CD4-positive, alpha-beta memory T cell (primary cell): Measurements from ENCODE around the gene ABI3BP. TPM values are rescaled to one million over a fixed set of nuclear protein-coding genes. Genes with fewer than 3 reads are reported as not detected.

Experiments
- CTCF ChIA-PET: fragments of 350-600 bp; sonication (Branson Sonifier 250); formaldehyde crosslinking; loops from one replicate; lab custom pipeline; 2021; ENCODE audit warnings: inconsistent platforms; ENCODE audit not compliant: partially characterized antibody; lab: Charles Lee
- POLR2A ChIA-PET: fragments of 350-600 bp; sonication (Branson Sonifier 250); formaldehyde crosslinking; loops from one replicate; lab custom pipeline; 2021; ENCODE audit not compliant: partially characterized antibody; lab: Charles Lee
- DNase-seq, 5 donors: peaks; one replicate each; pipeline versions ENCODE4 v3.0.0 to v3.0.0-alpha.2; 2020 to 2022; ENCODE audit warnings: mixed read lengths in 1 of 5
- H3K27ac ChIP-seq: one replicate; pipeline ENCODE4 v1.7.0; 2013; ENCODE audit warnings: low read depth, low read length
- H3K27me3 ChIP-seq: 2 replicates; pipeline ENCODE4 v1.7.0; 2013; ENCODE audit warnings: mild to moderate bottlenecking, low read length, moderate library complexity; ENCODE audit not compliant: insufficient read depth
- H3K36me3 ChIP-seq: 2 replicates; pipeline ENCODE4 v1.7.0; 2013; ENCODE audit warnings: mild to moderate bottlenecking, low read length, moderate library complexity; ENCODE audit not compliant: insufficient read depth
- H3K4me1 ChIP-seq: 2 replicates; pipeline ENCODE4 v1.7.0; 2013; ENCODE audit warnings: mild to moderate bottlenecking, low read length, moderate library complexity; ENCODE audit not compliant: insufficient read depth
- H3K4me3 ChIP-seq, 2 donors: one replicate each; pipeline ENCODE4 v1.7.0; 2013; ENCODE audit warnings: low read length in 2 of 2, mild to moderate bottlenecking in 1 of 2
- H3K9me3 ChIP-seq, 2 donors: one replicate each; pipeline ENCODE4 v1.7.0; 2013; ENCODE audit warnings: low read length in 2 of 2, control low read depth in 1 of 2; ENCODE audit not compliant: control insufficient read depth in 1 of 2
- H3K27ac Mint-ChIP-seq, 7 donors: one replicate each; pipeline ENCODE4 v1.8.0; 2020 to 2021; ENCODE audit warnings: mixed read lengths in 7 of 7, mild to moderate bottlenecking in 6 of 7, inconsistent platforms in 3 of 7, moderate library complexity in 3 of 7
- H3K27me3 Mint-ChIP-seq, 2 donors: one replicate each; pipeline ENCODE4 v1.8.0; 2020 to 2021; ENCODE audit warnings: mixed read lengths in 2 of 2
- H3K36me3 Mint-ChIP-seq, 2 donors: one replicate each; pipeline ENCODE4 v1.8.0; 2020 to 2021; ENCODE audit warnings: mixed read lengths in 2 of 2, inconsistent platforms in 1 of 2, mild to moderate bottlenecking in 1 of 2
- H3K4me1 Mint-ChIP-seq, 4 donors: one replicate each; pipeline ENCODE4 v1.8.0; 2020 to 2021; ENCODE audit warnings: mixed read lengths in 4 of 4, mild to moderate bottlenecking in 1 of 4
- H3K4me3 Mint-ChIP-seq, 8 donors: one replicate each; pipeline ENCODE4 v1.8.0; 2020 to 2021; ENCODE audit warnings: mixed read lengths in 8 of 8, mild to moderate bottlenecking in 7 of 8, moderate library complexity in 6 of 8, inconsistent platforms in 3 of 8
- H3K9me3 Mint-ChIP-seq, 8 donors: one replicate each; pipeline ENCODE4 v1.8.0; 2020 to 2021; ENCODE audit warnings: mixed read lengths in 8 of 8, mild to moderate bottlenecking in 5 of 8, inconsistent platforms in 3 of 8, moderate library complexity in 1 of 8
- intact Hi-C: fragments of 100-400 bp; cut with micrococcal nuclease; formaldehyde crosslinking; loops from one replicate; pipeline ENCODE4 v1.15.1; 2023
- polyA plus RNA-seq, 2 donors: library from polyadenylated mRNA; unstranded; fragments of 300-500 nt; fragmentation: Illumina TruSeq; gene quantifications; one replicate each; pipeline ENCODE4 v1.2.3, GENCODE V29; 2021
- total RNA-seq, 2 experiments: library from RNA; stranded (reverse); gene quantifications; one replicate each; pipeline ENCODE4 v1.2.3, GENCODE V29; 2021

Gene ABI3BP
- total and polyA plus RNA-seq, 4 experiments from 2014 or later: not detected

DNA sequence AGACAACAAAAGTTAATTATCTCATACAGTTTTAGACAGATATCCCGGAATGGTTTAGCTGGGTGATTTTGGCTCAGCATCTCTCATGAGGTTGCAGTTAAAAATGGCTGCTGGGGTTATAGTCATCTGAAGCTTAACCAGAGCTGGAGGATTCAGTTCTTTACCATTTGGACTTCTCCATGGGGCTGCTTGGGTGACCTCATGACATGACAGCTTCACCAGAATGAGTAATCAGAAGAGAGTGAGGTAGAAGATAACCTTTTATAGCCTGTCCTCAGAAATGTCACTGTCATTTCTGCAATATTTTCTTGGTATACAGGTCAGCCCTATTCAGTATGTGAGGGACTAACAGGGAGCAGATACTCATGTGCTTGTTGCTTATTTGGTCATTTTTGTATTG lies 253.0 kb downstream of the ABI3BP start:
- intact Hi-C loops: no loop called here
- Histone ChIP-seq H3K9me3 (no peaks in the 10 kb centered on the region), H3K36me3 (peaks cover 45% of the 10 kb centered on the region), H3K27ac (no peak overlapping the region), H3K27me3 (no peaks in the 10 kb centered on the region), H3K4me3 (no peak overlapping the region), H3K4me1 (no peaks in the 10 kb centered on the region)
- POLR2A ChIA-PET: no interaction called here
- H3K9me3 Mint-ChIP-seq: no peaks in the 10 kb centered on the region
- peaks cover 40 to 77% of the 10 kb centered on the region in 2 donors for H3K36me3 Mint-ChIP-seq
- no peaks in the 10 kb centered on the region for H3K27me3 Mint-ChIP-seq
- no peak for DNase-seq
- H3K4me3 Mint-ChIP-seq: no peak overlapping the region
- peaks cover 0 to 6% (median 2%) of the 10 kb centered on the region in 4 donors for H3K4me1 Mint-ChIP-seq
- CTCF ChIA-PET: interaction anchor here (0.8 to 1.3 kb wide), 3 partner anchors 10 to 147 kb away, joined by 3 read pairs; no protein-coding TSS in a partner anchor
- H3K27ac Mint-ChIP-seq: no peak overlapping the region

- peaks cover 40% of the 10 kb centered on the region for H3K36me3 ChIP-seq
- intact Hi-C loops: no loop called here
- no peak overlapping the region for H3K27ac ChIP-seq
- H3K4me1 ChIP-seq: no peaks in the 10 kb centered on the region
- DNase-seq: no peak
- Mint-ChIP-seq H3K27me3 (no peaks in the 10 kb centered on the region), H3K4me3 (no peak overlapping the region), H3K36me3 (peaks cover 45 to 78% of the 10 kb centered on the region in 2 donors), H3K27ac (peak overlapping the region in 1 of 7 donors; percentile 46), H3K9me3 (no peaks in the 10 kb centered on the region), H3K4me1 (peaks cover 5 to 12% (median 7%) of the 10 kb centered on the region in 4 donors)
- ChIA-PET CTCF (no interaction called here), POLR2A (no interaction called here)
- no peak overlapping the region for H3K4me3 ChIP-seq
- H3K27me3 ChIP-seq: no peaks in the 10 kb centered on the region
- no peaks in the 10 kb centered on the region for H3K9me3 ChIP-seq
These were observed 255.9 kb downstream of the ABI3BP start for GRCh38 chr3:100737334-100737733.

DNA sequence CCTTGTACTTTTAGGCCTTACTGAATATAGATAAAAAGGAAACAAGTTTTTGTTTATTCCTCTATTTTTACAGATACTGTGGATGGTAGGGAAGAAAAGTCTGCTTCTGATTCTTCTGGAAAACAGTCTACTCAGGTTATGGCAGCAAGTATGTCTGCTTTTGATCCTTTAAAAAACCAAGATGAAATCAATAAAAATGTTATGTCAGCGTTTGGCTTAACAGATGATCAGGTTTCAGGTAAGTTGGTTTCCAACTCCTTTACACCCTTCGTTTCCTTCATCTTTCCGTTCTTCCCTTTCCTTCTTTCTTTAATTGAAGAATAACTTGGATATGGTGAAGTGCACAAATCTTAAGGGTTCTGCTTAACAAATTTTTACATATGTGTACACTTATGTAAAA lies 260.8 kb downstream of the ABI3BP start:
- intact Hi-C loops: no loop called here
- Histone ChIP-seq H3K27ac (no peak overlapping the region), H3K36me3 (peaks cover 24% of the 10 kb centered on the region), H3K9me3 (no peaks in the 10 kb centered on the region), H3K4me1 (no peaks in the 10 kb centered on the region), H3K27me3 (no peaks in the 10 kb centered on the region), H3K4me3 (no peak overlapping the region)
- ChIA-PET CTCF (no interaction called here), POLR2A (interaction anchor here (0.6 kb wide), 1 partner anchor 9 kb away, joined by 3 read pairs; no protein-coding TSS in a partner anchor)
- Mint-ChIP-seq H3K4me3 (no peak overlapping the region), H3K27me3 (no peaks in the 10 kb centered on the region), H3K36me3 (peaks cover 47 to 68% of the 10 kb centered on the region in 2 donors), H3K4me1 (peaks cover 6 to 17% (median 10%) of the 10 kb centered on the region in 4 donors), H3K27ac (no peak overlapping the region), H3K9me3 (no peaks in the 10 kb centered on the region)
- no peak for DNase-seq

DNA sequence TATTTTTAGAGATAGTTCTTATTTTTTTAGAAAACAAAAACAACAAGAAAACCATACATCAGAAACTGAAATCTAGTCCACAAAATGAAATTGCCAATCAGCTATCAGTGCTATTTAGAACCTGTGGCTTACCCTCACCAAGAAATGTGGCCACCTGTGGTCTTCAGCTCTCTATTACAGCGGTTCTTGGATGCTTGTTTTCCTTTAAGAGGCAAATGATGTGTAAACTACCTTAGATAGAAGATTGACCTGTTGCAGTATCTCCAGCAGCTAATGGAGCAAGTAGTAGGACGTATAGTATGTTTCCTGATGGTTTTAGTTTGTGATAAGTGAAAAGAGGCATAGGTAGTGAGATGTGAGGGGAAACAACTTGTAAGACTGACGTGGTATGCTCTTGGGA lies 262.7 kb downstream of the ABI3BP start:
- Histone ChIP-seq H3K4me3 (no peak overlapping the region), H3K4me1 (no peaks in the 10 kb centered on the region), H3K27me3 (no peaks in the 10 kb centered on the region), H3K9me3 (no peaks in the 10 kb centered on the region), H3K36me3 (peaks cover 12% of the 10 kb centered on the region), H3K27ac (no peak overlapping the region)
- Mint-ChIP-seq H3K9me3 (no peaks in the 10 kb centered on the region), H3K36me3 (peaks cover 44 to 65% of the 10 kb centered on the region in 2 donors), H3K4me1 (peaks cover 14 to 31% (median 18%) of the 10 kb centered on the region in 4 donors), H3K27me3 (no peaks in the 10 kb centered on the region), H3K27ac (no peak overlapping the region), H3K4me3 (no peak overlapping the region)
- DNase-seq: no peak
- CTCF ChIA-PET: no interaction called here
- intact Hi-C loops: no loop called here
- POLR2A ChIA-PET: no interaction called here

DNA sequence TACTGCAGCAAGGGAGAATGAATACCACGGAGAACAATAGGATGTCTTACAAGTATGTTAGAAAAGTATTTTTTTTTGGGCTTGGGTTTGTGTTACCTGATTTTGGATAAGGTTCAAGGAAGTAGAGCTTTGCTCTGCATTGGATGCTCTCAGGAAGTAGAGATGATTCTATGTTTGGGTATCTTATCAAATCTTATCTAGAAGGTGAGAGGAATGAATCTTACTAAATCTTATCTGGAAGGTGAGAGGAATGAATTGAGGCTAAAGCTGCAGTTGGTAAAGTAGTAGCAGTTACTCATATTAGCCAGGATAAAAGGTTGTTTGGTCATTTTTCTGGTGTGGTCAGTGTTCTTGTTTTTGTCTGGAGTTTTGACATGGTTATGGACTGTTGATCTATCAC lies 266.5 kb downstream of the ABI3BP start:
- DNase-seq: no peak
- peak overlapping the region in 1 of 8 donors; percentile 29 for H3K4me3 Mint-ChIP-seq
- no peaks in the 10 kb centered on the region for H3K9me3 ChIP-seq
- ChIA-PET POLR2A (no interaction called here), CTCF (interaction anchor here (1.0 to 2.1 kb wide), 2 partner anchors 11 to 13 kb away, joined by 3 to 5 read pairs; no protein-coding TSS in a partner anchor)
- H3K4me3 ChIP-seq: no peak overlapping the region
- peaks cover 41 to 59% of the 10 kb centered on the region in 2 donors for H3K36me3 Mint-ChIP-seq
- H3K9me3 Mint-ChIP-seq: no peaks in the 10 kb centered on the region
- peaks cover 17 to 21% (median 18%) of the 10 kb centered on the region in 4 donors for H3K4me1 Mint-ChIP-seq
- H3K27me3 ChIP-seq: no peaks in the 10 kb centered on the region
- intact Hi-C loops: loop anchor here (2.0 kb wide), 1 partner anchor 18 kb away; the partner anchor contains the start of gene TFG
- H3K36me3 ChIP-seq: peaks cover 20% of the 10 kb centered on the region
- no peaks in the 10 kb centered on the region for H3K27me3 Mint-ChIP-seq
- H3K27ac Mint-ChIP-seq: peak overlapping the region in 5 of 7 donors; percentile 8 to 72 (median 23)
- H3K27ac ChIP-seq: no peak overlapping the region
- H3K4me1 ChIP-seq: no peaks in the 10 kb centered on the region

DNA sequence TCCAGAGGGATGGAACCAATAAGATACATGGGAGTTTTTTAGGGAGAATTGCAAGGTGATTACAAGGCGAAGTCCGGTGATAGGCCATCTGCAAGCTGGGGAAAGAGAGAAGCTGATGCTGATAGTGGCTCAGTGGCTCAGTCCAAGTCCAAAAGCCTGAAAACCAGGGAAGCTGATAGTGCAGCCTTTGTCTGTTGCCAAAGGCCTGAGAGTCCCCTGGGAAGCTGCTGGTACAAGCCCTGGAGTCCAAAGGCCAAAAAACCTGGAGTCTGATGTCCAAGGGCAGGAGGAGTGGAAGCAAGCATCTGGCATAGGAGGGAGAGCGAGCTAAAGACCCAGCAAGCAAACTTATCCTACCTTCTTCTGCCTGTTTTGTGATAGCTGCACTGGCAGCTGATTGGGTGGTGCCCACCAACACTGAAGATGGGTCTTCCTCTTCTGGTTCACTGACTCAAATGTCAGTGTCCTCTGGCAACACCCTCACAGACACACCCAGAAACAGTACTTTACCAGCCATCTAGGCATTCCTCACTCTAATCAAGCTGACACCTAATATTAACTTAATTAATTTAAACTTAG lies 267.2 kb downstream of the ABI3BP start:
- Mint-ChIP-seq H3K27ac (peak overlapping the region in 4 of 7 donors; percentile 50 to 74 (median 64)), H3K4me1 (peaks cover 17 to 21% (median 18%) of the 10 kb centered on the region in 4 donors), H3K27me3 (no peaks in the 10 kb centered on the region), H3K4me3 (no peak overlapping the region), H3K36me3 (peaks cover 47 to 61% of the 10 kb centered on the region in 2 donors), H3K9me3 (no peaks in the 10 kb centered on the region)
- Histone ChIP-seq H3K27ac (no peak overlapping the region), H3K4me1 (no peaks in the 10 kb centered on the region), H3K27me3 (no peaks in the 10 kb centered on the region), H3K9me3 (no peaks in the 10 kb centered on the region), H3K4me3 (no peak overlapping the region), H3K36me3 (peaks cover 27% of the 10 kb centered on the region)
- intact Hi-C loops: loop anchor here (2.0 kb wide), 1 partner anchor 17 kb away; the partner anchor contains the start of gene TFG
- no peak for DNase-seq
- CTCF ChIA-PET: interaction anchor here (1.0 to 2.1 kb wide), 2 partner anchors 10 to 14 kb away, joined by 3 to 5 read pairs; no protein-coding TSS in a partner anchor
- POLR2A ChIA-PET: interaction anchor here (0.6 kb wide), 1 partner anchor 286 kb away, joined by 3 read pairs; no protein-coding TSS in a partner anchor

GRCh38 chr3:100720426-100720825 lies 272.8 kb downstream of the ABI3BP start:
- H3K4me3 Mint-ChIP-seq: no peak overlapping the region
- Histone ChIP-seq H3K27me3 (no peaks in the 10 kb centered on the region), H3K36me3 (peaks cover 24% of the 10 kb centered on the region), H3K4me3 (no peak overlapping the region), H3K4me1 (peaks cover 18% of the 10 kb centered on the region), H3K9me3 (no peaks in the 10 kb centered on the region), H3K27ac (no peak overlapping the region)
- H3K27me3 Mint-ChIP-seq: no peaks in the 10 kb centered on the region
- peaks cover 15 to 43% (median 28%) of the 10 kb centered on the region in 4 donors for H3K4me1 Mint-ChIP-seq
- ChIA-PET POLR2A (no interaction called here), CTCF (interaction anchor here (1.7 kb wide), 1 partner anchor 10 kb away, joined by 4 read pairs; no protein-coding TSS in a partner anchor)
- H3K27ac Mint-ChIP-seq: no peak overlapping the region
- peaks cover 47 to 66% of the 10 kb centered on the region in 2 donors for H3K36me3 Mint-ChIP-seq
- H3K9me3 Mint-ChIP-seq: peaks cover 0 to 2% (median 0%) of the 10 kb centered on the region in 8 donors
- DNase-seq: no peak
- intact Hi-C loops: no loop called here
